K562 (cell line): ENCODE measurements around the gene YOD1. TPM values are rescaled to one million over a fixed set of nuclear protein-coding genes. Genes with fewer than 3 reads are reported as not detected.

ENCODE experiments used
- E2F6 ChIP-seq, 2 experiments: IDR thresholded peaks; 2 replicates each; pipeline ENCODE4 v1.6.1; 2011; ENCODE audit warnings: borderline replicate concordance in 1 of 2, control low read depth in 1 of 2, low read depth in 1 of 2, low read length in 1 of 2, mild to moderate bottlenecking in 1 of 2, mixed read lengths in 1 of 2, moderate library complexity in 1 of 2; ENCODE audit not compliant: insufficient read depth in 1 of 2, insufficient read length in 1 of 2, poor library complexity in 1 of 2, severe bottlenecking in 1 of 2; ENCODE audit errors: extremely low read depth in 1 of 2
- ETV1 ChIP-seq: fragments of 450-650 bp; conservative IDR thresholded peaks from 2 replicates; pipeline ENCODE4 v1.6.1; 2016; ENCODE audit warnings: missing genetic modification characterization, control low read depth, low read depth, missing compliant biosample characterization
- FOXO4 ChIP-seq: fragments of 450-650 bp; formaldehyde crosslinking; IDR thresholded peaks from 2 replicates; pipeline ENCODE4 v1.4.0; 2020; ENCODE audit warnings: mild to moderate bottlenecking, moderate library complexity
- FOXP1 ChIP-seq: sonication (generic); formaldehyde crosslinking; IDR thresholded peaks from 2 replicates; pipeline ENCODE4 v1.8.0; 2022; ENCODE audit warnings: mild to moderate bottlenecking, missing genetic modification reagents
- MTA2 ChIP-seq: fragments of 450-650 bp; IDR thresholded peaks from 2 replicates; pipeline ENCODE4 v1.6.1; 2016; ENCODE audit warnings: low read depth
- NR2F6 ChIP-seq: fragments of 450-650 bp; formaldehyde crosslinking; IDR thresholded peaks from 2 replicates; pipeline ENCODE4 v1.4.0; 2020; ENCODE audit warnings: mild to moderate bottlenecking
- RFX5 ChIP-seq: IDR thresholded peaks from 2 replicates; pipeline ENCODE4 v1.6.1; 2011; ENCODE audit warnings: low read depth, mild to moderate bottlenecking, improper control_type of control experiment, low read length
- ZFP30 ChIP-seq: fragments of 250-450 bp; sonication (Bioruptor Pico); IDR thresholded peaks from 2 replicates; pipeline ENCODE4 v1.8.0; 2022; ENCODE audit warnings: moderate library complexity, mild to moderate bottlenecking, inconsistent platforms, borderline replicate concordance
- ZNF395 ChIP-seq: fragments of 200-800 bp; sonication (Bioruptor generic); IDR thresholded peaks from 2 replicates; pipeline ENCODE4 v1.6.1; 2017; ENCODE audit warnings: missing genetic modification characterization, missing compliant biosample characterization
- ZNF551 ChIP-seq: fragments of 250-450 bp; sonication (Bioruptor Pico); IDR thresholded peaks from 2 replicates; pipeline ENCODE4 v1.5.0; 2021; ENCODE audit warnings: mild to moderate bottlenecking, moderate library complexity
- ZNF75A ChIP-seq: fragments of 450-650 bp; formaldehyde crosslinking; IDR thresholded peaks from 2 replicates; pipeline ENCODE4 v1.4.0; 2020; ENCODE audit warnings: mild to moderate bottlenecking
- polyA plus RNA-seq, 8 experiments: library from polyadenylated mRNA; depleted of rRNA in 4 of 8; stranded (reverse) in 5 of 8; unstranded in 3 of 8; fragments of >200 nt; fragmentation: Nextera tagmentation in 2 of 8; fragmentation: Illumina TruSeq in 1 of 8; extraction: Ambion mirVana in 2 of 8; extraction: Trizol in 1 of 8; gene quantifications; 2 replicates each; pipeline versions ENCODE4 v1.2.1 to v1.2.3, GENCODE V29; 2011 to 2014; ENCODE audit warnings: inconsistent platforms in 1 of 8, missing spikeins in 1 of 8
- total RNA-seq, 7 experiments: library from RNA; depleted of rRNA in 6 of 7; stranded (reverse); fragments of >200 nt in 6 of 7; fragmentation: Illumina TruSeq in 2 of 7; extraction: Trizol in 2 of 7; gene quantifications; 2 replicates each; pipeline versions ENCODE4 v1.2.1 to v1.2.3, GENCODE V29; 2011 to 2021; ENCODE audit warnings: low replicate concordance in 1 of 7
- TF ChIP-seq, protein P1 (sequence below): fragments of 450-650 bp; formaldehyde crosslinking; IDR thresholded peaks from 2 replicates; pipeline ENCODE4 v1.4.0; 2022; ENCODE audit warnings: missing genetic modification characterization
- TF ChIP-seq, protein P2 (sequence below): sonication (generic); formaldehyde crosslinking; IDR thresholded peaks from 2 replicates; pipeline ENCODE4 v1.8.1; 2023; ENCODE audit warnings: mild to moderate bottlenecking, missing genetic modification reagents

Gene YOD1
- total and polyA plus RNA-seq, 9 of the 15 experiments (the other 6 are each of a cell fraction or from before 2014, with no cell fraction given) = 18.2 to 78.1 (median 46.9) TPM

DNA sequence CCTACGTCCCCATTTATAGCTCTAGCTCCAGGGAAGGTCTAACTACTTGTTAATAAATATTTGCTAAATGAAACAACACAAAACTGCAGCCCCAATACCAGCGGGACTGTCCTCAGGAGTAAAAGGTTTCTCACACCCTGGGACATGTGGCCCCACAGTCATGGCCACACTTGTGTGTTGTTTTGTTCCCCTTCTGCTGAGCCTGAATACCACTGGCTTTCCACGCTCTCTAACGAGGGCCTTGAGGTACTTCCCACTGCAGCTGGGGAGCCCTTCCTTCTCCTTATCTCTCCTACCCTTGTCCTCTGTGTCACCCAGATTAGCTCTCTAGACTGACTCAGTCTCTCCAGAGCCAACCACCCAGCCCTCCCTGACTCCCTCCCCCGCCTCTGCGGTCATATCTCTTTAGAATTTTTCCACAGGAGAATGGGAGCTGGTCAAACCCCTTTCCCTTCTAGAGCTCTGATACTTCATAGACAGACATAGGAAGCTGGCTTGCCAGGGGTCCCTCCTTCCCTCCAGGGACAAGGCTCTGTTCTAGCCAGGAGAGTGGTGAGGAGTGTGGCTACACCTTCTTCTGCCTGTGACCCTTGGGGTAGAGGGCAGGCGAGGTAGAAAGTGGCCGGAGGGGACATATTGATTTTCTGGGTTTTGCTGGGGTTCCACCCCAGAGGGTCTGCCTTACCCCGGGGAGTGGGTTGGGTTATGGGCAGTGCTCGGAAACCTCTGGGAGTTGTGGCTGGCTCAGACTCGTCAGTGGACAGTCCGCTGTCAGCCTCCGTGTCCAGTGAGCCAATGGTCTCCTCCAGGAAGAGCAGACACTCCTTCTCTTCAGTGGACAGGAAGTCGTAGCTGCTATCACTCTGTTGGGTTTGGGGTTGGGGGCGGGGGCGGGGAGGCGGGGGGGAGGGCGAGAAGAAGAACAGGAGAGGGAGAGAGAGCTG lies 26.5 kb downstream of the YOD1 start (continued):
- TF ChIP-seq FOXO4 (CRISPR knock-in tag) (peak; percentile 94), ETV1 (peak; percentile 80), E2F6 (IDR thresholded peaks at IDR 0.05; ENCODE audit: borderline replicate concordance in 1 of 2, extremely low read depth in 1 of 2, insufficient read depth in 1 of 2, insufficient read length in 1 of 2, low read depth in 1 of 2, low read length in 1 of 2, poor library complexity in 1 of 2, severe bottlenecking in 1 of 2) (peak; percentile 84 to 91), ZNF395 (CRISPR knock-in tag) (peak; percentile 99), ZNF75A (CRISPR knock-in tag) (peak; percentile 81), MTA2 (peak; percentile 100), NR2F6 (CRISPR knock-in tag) (peak; percentile 93), ZNF551 (CRISPR knock-in tag) (no peak), ZFP30 (CRISPR knock-in tag) (0 out of 2 replicates have a peak, but pooled peaks have one; percentile 6), FOXP1 (CRISPR knock-in tag) (peak; percentile 94), RFX5 (no peak)
- TF ChIP-seq, protein P1, sequence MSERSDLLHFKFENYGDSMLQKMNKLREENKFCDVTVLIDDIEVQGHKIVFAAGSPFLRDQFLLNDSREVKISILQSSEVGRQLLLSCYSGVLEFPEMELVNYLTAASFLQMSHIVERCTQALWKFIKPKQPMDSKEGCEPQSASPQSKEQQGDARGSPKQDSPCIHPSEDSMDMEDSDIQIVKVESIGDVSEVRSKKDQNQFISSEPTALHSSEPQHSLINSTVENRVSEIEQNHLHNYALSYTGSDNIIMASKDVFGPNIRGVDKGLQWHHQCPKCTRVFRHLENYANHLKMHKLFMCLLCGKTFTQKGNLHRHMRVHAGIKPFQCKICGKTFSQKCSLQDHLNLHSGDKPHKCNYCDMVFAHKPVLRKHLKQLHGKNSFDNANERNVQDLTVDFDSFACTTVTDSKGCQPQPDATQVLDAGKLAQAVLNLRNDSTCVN (CRISPR knock-in tag) = peak; percentile 97; the same call in 1 of the 2 replicates
- TF ChIP-seq, protein P2, sequence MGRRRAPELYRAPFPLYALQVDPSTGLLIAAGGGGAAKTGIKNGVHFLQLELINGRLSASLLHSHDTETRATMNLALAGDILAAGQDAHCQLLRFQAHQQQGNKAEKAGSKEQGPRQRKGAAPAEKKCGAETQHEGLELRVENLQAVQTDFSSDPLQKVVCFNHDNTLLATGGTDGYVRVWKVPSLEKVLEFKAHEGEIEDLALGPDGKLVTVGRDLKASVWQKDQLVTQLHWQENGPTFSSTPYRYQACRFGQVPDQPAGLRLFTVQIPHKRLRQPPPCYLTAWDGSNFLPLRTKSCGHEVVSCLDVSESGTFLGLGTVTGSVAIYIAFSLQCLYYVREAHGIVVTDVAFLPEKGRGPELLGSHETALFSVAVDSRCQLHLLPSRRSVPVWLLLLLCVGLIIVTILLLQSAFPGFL = no peak
